Stimulated activated CD4-positive, alpha-beta T cell treated with anti-CD3 and anti-CD28 coated beads, Interleukin-2, amount 100 ng/mL, for 48 hours (primary cell): Measurements from ENCODE around the gene FOXA3.
A peak's percentile ranks its signal among the peaks of the same experiment; 100 is the strongest.

Source experiments
- DNase-seq, 2 donors: peaks; one replicate each; pipeline ENCODE4 v3.0.0-alpha.2; 2020

The FOXA3 gene

DNA sequence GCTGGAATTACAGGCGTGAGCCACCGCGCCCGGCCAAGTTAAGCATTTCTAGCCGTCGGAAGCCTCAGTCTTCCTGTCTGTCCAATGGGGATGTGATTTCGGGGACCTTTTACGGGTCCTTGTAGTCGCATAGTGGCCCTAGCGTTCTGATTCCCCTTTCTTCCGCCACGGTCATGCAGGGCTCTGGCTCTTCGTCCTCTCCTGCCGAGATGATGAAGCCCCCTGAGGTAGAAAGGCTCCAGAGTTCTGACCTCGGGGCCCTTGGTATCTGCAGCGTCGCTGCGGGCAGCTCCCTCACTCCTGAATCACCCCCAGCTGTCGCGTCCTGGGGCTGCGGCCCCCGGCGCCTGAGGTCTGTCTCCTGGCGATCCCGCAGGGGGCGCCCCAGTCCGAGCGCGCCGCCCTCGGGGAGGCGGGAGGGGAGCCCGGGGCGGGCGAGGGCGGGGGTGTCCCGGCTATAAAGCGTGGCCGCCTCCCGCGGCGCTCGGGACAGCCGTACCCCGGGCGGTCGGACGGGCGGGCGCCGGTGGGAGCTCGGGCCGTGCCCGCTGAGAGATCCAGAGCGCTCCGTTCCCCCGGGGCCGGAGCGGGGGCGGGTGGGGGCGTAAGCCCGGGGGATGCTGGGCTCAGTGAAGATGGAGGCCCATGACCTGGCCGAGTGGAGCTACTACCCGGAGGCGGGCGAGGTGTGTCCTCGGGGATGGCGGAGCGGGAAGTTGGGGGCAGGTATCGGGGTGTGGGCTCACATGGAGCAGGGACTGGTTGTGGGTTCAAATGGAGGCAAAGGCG lies at the start of gene FOXA3:
FOXA3 (plus strand) TSS at position 487 of the 789 bp plus-strand sequence; CDS start at position 618, 131 bp downstream.
- peak; percentile 52 to 64 for DNase-seq

DNA sequence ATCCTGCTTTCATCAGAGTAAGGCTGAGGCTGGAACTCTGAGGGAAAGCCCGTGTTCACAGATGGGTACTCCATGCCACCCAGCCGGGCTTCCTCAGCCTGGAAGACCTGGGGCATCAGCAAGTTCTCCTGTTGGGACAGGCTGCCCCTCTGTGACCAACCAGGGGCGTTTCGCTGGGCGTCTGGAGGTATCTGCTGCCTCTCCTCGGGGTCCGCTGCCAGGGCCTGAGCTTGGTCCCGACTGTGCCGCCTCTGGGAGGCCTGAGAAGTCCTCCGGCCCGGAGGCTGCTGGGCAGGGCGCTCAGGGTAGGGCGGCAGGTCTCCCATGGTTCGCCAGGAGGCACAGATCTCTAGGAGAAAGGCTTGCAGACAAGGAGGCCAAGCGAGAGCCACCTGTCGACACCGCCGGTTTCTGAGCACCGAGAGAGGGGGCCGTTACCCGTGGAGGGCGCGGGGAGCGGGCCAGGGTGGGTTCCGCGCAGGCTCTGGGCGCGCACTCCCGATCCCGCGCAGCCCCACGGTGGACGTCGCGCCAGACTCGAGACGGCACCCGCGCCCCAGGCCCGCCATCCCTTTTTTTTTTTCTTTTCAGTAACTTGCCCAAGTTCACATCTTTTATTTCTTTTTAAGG lies 49.2 kb upstream of the FOXA3 start, which contains the start of gene RSPH6A:
RSPH6A (minus strand) TSS at position 458 of the 630 bp plus-strand sequence; CDS start at position 326, 132 bp downstream.
- DNase-seq: no peak

DNA sequence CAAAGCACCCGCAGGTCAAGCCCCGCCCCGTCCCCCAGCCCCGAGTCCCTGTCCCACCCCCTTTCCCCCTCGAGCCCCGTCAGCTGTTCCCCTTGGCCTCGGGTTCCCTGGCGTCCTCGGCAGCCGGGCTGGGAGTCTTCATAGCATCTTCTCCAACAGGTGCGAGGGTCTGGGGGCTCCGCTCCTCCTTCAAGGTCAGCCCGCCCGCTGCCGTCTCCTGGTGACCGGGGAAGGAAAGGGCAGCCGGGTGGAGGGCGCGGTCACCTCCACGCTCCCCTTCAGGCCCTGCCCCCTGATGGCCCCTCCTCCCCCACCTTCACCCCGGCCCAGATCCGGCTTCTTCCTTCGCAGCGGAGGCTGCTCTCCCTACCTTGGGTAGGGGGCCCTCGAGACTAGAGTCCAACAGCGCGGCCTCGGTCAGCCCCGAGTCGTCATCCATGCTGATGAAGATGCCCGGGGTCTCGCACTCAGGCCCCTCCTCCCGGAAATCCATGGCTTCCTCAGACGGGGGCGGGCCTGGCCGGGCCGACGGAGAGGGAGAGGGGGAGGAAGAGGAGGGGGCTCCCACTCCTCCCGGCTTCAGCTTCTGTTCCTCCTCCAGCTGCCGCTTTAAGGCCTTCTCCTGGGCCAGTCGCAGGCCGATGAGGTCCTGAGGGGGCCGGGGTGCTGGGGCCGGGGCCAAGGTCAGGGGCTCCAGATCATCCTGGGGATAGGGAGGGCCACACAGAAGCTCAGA lies 48.5 kb upstream of the FOXA3 start:
- no peak for DNase-seq

DNA sequence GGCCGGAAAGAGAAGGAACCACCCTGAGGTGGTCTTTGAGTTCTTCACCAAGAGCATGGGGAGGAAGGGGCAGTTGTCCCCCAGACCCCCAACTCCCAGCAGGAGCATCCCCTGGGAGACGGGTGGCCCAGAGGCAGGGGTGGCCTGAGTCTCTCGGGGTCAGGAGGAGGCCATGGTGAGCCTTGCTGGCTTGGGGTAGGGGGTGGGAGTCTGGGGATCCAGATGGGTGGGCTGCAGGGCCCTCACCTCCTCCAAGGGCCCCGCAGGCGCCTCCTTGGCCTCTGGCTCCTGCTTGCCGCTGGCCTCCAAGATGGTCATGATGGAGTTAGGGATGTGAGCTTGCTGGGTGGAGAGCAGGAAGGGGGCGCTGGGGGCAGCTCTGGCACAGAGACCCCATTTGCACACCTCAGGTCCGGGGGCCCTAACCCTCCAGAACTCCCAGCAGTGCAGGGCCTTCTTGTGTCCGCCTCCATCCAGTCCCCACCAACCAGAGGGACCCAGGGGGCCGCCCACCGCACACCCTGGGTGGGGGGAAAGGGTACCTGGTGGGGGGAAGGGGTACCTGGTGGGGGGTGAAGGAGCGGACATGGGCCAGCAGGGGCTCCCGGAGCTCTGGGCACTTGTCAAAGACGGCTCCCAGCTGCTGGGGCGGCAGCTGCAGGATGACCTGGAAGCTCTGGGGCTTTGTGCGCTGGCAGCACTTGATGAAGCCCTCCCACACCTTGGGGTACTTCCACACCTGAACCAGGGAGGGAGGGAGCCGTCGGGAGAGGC lies 47.7 kb upstream of the FOXA3 start:
- DNase-seq: no peak

DNA sequence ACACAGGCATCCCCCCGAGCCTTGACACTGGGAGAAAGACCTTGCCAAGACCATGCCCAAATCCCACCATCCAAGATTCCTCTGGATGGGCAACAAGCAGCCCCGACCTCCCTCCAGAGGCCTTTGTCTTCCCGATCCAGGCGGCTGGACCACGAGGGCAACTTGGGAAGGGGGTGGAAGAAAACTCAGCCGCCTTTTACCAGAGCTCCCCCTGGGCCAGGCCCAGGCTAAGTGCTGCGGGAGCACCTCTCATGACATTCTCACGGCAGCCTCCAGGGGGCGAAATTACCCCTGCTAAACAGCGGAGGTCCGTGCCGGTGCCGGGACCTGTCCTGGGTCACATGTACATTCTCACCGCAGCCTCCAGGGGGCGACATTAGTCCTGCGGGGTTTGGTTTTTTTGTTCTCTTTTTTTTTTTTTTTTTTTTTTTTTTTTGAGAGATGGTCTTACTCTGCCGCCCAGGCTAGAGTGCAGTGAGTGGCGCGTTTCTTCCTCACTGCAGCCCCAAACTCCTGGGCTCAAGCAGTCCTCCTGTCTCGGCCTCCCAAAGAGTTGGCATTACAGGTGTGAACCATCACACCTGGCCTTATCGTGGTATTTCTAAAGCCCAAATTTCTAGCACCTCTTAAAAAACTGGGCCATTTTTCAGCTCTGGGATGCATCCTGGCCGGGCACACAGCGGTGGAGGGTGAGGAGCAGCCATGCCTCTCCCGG lies 47.0 kb upstream of the FOXA3 start:
- peak; percentile 98 to 99 for DNase-seq

DNA sequence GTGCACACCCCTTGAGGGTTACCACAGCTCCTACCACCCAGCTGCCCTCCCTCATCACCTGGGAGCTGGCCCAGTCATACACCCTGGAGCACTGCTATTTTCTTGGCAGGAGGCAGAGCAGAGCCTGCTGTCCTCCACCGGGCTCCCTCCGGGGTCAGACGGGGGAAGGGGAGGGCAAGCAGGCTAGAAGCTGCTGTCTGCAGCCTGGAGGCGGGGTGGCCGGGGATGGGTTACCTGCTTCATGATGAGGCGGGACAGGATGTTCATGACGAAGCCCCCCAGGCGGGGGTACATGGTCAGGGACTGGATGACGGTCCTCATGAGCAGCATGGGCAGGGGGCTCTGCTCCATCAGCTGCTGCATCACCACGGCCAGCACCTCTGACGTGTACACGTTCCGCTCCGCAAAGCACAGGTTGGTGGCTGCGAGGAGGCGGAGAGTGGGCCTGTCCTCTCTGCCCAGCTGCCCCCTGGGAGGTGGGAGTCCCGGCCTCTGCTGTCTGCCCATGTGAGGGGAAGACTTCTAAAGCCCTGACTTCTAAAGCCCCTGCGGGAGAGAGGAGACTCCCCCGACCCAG lies 46.3 kb upstream of the FOXA3 start:
- DNase-seq: no peak

DNA sequence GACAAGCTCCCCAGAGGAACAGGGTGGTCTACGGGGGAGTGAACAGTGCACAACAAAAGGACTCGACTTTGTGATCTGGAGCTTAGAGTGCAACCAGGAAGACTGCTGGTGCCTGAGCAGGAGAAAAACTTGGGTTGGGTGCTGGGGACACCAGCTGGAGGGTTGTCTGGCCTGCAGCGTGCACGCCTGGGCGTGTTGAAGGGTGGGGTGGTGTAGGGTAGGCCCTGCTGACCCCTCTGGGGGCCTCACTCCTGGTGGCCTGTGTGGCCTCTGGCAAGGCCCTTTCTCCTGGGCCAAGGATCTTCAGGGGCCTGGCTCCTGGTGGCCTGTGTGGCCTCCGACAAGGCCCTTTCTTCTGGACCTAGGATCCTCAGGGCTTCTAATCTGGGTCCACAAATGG lies 44.4 kb upstream of the FOXA3 start:
- DNase-seq: no peak

DNA sequence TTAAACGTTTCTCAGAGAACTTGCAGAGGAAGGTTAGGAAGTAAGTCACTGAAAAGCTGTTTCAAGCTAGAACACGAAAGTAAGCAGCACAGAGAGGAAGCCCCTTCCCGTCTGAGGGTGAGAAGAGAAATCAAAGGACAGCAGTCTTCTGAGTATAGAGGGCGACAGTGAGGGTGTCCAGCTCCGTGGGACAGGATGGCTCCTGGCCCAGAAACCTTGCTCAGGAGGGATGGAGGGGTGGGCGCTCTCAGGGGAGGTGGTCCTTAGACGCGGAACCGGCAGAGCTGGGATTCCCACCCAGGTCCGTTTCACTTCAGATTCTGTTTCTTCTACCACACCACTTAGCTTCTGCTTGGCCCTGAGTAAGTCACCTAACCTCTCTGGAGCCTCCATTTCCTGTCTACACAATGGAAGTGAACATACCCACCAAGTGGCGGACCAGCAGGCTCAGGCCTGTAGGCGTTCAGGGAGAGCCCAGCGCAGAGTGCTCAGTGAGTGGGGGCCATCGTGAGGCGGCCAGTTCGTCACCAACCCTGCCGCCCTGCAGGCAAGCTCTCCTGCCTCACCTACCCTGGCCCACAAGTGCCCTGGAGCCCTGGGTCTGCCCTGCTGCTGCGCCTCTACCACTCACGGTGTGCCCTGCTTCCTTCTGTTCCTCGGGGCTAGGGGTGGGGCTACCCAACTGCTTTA lies 43.6 kb upstream of the FOXA3 start:
- no peak for DNase-seq

DNA sequence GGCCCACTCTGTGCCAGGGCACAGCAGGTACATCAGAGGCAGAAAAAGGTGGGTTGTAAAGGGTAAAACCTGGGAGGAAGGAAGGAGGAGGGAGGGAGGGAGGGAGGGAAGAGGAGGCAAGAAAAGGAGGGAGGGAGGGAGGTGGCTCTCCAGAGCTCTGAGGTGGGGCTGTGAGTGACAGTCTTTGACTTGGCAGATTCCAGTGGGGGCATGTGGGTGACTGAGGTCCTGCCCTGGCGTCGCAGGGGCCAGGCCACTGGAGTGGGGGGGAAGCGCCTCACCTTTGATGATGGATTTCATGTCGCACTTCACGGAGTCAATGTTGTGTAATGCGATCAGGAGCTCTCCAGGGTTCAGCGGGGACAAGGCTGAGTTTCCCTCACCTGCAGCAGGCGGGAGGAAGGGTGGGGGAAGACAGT lies 43.0 kb upstream of the FOXA3 start:
- no peak for DNase-seq

DNA sequence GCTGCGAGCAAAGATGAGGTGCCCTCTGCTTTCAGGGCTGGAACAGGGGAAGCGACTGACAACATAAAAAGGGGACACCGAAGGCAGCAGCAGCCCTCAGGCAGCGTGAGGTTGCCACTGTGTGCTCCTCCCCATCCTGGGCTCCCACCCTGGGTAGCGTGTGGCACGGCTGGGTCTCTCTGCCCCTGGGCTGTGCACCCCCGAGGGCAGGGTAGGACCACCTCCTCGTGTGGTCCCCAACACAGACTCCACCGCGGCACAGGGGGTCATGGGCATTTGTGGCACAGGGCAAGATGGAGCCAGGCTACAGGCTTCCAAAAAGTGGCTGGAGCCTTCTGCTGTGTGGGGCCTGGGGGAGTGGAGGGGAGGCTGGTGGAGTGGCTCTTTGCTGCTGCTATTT lies 42.6 kb upstream of the FOXA3 start:
- DNase-seq: no peak

DNA sequence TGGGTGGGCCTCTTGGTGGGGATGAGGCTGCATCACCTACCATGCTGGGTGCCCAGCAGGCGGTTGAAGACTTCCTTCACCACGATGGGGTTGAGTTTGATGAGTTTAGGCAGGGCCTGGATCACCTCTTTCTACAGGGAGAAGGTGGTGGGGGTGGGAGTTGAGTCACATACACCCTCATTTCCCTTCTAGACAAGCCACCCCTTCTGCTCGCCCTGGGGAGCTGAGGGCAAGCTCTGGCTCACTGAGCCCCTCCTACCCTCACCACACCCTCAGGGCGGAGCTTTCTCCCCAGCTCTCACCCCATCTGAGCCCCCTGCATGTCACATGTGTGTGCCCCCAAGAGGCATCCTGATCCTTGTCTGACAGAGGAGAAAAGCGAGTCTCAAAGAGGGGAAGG lies 41.4 kb upstream of the FOXA3 start:
- DNase-seq: no peak

DNA sequence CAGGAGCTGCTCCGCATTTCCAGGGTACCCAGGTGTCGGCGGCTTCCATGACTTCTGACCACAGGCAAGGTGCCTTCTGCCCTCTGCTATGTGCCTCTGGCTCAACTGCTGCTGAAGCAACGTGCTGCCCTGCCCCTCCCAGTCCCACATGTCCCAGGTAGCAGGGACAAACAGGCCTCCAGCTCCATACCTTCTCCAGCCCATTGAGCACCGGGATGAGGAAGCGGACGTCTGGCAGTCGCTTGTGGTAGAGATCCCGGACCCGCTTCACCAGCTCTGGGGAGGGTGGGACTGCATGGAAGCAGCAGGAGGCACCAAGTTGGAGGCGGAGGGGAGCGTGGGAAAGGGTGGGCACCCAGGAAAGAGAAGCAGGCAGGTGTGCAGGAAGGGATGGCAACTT lies 40.9 kb upstream of the FOXA3 start:
- DNase-seq: no peak

DNA sequence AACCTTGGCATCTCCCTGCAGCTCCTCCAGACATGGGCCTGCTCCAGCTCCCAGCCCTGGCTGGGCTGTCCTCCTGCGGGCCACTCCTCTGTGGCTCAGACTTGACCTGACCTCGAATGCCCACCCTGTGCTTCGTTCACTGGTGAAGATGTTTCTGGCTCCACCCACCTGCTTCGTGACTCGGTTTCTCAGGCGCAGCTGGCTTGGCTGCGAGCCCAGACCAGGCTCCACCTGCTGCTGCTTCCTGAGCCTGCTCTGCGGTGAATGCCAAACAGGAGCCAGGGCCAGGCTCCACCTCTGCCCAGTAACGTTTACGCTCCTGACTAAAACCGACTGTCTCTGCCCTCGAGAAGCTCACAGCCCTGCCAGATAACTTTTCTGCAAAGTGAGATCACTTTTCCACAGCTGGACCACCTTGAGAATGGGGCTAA lies 40.1 kb upstream of the FOXA3 start:
- DNase-seq: no peak

DNA sequence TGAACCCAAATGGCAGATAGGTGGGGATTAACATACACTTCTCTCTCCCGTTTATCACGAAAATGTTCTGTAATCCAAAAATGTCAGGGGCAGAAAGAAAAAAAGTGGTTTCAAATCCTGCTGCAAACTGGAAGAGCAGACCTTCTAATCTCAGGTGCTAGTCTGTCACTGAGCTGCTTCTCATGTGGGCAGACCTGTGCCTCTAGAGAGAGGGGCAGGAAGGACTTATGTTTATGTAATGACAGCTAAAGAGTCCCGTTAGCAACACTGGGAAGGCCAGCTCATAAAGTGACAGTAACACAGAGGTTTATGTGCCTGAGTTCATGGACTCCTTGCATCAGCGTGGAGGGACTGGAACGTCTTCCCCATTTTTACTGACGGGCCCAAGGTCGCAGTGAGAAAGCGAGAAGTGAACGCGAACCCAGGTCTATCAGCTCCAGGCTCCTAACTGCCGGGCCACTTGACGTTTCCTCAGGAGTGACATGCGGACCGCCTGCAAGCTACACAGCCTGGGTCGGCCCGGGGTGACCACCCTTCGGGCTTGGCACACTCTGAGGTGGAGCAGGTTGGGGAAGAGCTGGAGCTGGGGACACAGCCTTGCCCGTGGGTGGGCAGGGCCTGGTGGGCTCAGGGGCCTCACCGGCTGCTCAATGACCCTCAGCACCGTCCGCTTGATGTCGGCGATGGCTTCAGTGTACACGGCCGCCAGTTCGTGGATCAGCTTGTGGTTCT lies 39.4 kb upstream of the FOXA3 start:
- no peak for DNase-seq

DNA sequence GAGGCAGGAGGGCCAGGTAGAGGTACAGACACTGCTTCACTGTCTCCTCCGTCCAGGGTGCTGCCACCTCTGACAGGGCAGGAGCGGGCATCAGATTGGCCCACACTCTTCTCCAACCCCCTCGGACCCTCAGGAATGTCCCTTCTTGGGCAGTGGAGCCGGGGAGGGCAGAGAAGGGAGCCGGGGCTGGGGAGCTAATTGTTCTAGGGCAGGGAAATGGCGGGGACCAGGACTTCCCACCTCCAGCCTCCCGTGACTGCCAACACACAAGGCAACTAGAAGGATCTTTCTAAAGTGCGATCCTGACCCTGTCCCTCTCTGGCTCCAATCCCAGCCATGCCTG lies 38.9 kb upstream of the FOXA3 start:
- DNase-seq: no peak

DNA sequence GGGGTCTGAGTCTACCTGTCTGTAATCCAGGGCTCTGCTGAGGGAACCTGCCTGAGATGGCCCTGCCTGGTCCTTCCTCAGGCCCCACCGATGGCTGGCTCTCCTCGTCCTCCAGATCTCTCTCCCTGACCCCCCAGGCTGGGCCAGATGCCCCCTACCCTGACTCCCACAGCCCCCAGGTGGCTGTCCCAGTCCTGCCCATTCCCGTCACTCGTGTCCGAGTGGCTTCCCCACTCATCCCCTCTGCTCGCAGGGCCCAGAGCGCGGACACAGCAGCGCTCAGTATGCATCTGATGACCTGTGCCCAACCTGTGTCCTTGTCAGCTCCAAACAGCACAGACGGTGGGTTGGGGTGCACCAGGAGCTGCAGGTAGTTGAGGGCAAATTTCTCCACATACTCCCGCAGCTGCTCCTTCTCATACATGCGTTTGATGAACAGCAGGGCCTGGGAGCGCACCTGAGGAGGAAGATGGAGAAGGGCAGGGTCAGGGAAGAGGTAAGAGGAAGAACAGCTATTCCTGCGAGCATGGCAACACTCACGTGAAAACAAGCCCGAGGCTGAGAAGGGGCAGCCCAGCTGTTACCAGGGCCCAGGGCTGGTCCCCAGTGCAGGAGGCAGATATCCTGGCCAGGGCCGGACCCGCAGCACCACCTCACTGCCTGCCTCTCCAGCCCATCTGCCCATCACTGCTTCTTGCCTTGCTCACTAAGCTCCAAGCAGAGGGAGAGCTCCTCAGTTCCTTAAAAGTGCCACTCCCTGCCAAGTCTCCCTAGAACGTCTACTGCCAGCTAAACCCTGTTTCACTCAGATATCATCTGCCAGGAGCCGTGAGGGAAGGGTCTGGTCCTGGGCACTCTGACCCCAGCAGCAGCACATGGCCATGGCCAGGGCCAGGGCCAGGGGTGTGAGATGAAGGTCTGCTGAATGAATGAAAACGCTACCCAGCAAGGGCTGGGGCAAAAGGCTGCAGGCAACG lies 37.9 kb upstream of the FOXA3 start:
- DNase-seq: no peak

DNA sequence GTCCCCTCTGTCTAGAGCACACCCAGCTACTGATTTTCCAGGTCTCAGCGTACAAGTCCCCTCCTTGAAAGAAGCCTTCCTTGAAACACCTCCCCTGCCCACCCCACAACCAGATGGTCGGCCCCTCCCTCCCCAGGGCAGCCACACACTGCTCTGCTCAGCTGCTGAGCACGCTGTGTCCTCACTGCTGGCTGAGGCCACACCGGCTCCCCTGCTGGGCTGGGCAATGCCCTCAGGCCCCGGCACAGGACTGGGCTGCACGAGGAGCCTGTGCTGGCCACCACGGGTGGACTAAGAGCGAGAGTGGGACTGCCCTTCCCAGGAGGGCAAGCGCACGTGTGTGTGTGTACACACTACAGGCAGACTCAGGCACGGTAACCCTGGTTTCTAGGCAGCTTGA lies 37.2 kb upstream of the FOXA3 start:
- DNase-seq: no peak

DNA sequence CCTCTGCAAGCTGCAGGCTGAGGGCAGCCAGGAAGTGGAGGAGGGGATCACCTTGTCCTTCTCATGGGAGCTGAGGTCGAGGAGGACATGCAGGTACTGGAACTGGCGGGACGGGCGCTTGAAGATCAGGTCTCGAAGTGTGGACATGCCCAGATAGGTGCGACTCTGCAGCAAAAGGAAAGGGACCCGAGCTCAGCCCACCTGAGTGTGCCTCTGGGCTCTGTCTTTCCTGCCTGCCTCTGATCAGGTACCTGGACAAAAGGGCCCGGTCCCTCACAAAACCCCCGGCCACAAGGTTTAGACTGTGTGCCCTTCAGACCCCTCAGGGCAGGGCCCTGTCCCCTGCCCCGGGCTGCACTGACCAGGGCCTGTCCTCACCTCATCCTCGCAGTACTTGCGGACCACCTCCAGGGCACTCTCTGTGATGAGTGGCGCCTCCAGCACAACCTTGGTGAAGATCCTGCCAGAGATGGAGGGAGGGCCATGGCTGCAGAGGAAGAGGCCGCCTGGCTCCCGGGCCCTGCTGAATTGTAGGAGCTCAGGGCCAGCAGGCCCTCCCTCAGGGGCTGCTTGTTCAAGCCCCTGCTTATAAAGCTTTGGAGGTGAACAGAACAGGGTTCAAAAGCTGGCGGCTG lies 36.5 kb upstream of the FOXA3 start:
- no peak for DNase-seq

DNA sequence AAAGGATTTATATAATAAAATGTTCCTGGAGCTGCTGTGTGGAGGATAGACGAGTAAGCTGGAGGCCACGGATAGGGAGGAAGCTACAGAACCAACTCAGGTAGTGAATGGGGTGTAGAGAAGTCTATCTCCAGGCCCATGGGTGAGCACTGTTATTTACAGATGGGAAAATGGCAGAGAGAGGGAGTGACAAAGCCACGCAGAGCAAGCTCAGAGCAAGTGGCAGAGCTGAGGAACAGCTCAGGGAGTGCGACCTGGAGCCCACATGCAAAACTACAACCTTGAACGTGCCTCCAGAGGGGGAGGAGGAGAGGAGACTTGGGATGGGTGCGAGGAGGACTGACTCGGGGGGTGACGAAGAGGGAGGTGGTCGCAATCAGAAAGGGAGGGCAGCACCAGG lies 35.6 kb upstream of the FOXA3 start:
- no peak for DNase-seq
